Measurements from ENCODE around the gene DDX5.

The DDX5 gene

DNA sequence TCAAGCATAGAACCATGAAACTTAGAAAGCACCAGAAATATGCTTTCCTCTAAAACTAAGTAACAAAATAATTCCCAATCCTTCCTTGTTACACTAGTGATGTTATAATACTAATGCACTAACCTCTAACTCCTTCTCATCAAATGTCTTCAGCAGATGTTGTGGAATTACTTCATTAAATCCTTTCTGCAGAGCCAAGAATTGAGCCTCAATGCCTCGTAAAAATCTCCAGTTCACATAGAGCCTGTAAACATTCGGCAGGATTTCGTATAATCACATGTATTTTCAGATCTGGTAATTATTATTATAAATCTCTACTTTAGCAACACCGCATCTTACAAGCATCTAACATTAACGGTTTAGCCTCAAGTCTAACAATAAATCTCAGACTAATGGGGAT, 45.4 kb upstream of the DDX5 start:
- H3F3A ChIP-seq (ENCODE audit: insufficient read depth, low read length): no peaks in the 10 kb centered on the region
- no peak for TF ChIP-seq EZH2 (IDR thresholded peaks at IDR 0.05; ENCODE audit: borderline replicate concordance, low read length)
- TF ChIP-seq CTCF (IDR thresholded peaks at IDR 0.05; ENCODE audit: low read length): no peak
- no peaks in the 10 kb centered on the region for H3K79me2 ChIP-seq (ENCODE audit: insufficient read depth, low read length)
- H2AFZ ChIP-seq (ENCODE audit: low read length): no peak overlapping the region
- no peaks in the 10 kb centered on the region for H4K20me1 ChIP-seq (ENCODE audit: insufficient read depth, low read length)
- no peaks in the 10 kb centered on the region for H3K9me2 ChIP-seq (ENCODE audit: low read depth, low read length)
- no peak overlapping the region for H3K4me3 ChIP-seq (ENCODE audit: low read depth, low read length, poor library complexity, severe bottlenecking)
- H3K27ac ChIP-seq (ENCODE audit: low read depth, low read length, poor library complexity, severe bottlenecking): no peak overlapping the region
- no peaks in the 10 kb centered on the region for H3K27me3 ChIP-seq (ENCODE audit: insufficient read depth, low read length)
- H3K36me3 ChIP-seq (ENCODE audit: insufficient read depth, low read length): peaks cover 34% of the 10 kb centered on the region; the same call in 1 of the 2 replicates
- H3K9me3 ChIP-seq (ENCODE audit: low read length): no peaks in the 10 kb centered on the region
- no peak overlapping the region for H3K4me2 ChIP-seq (ENCODE audit: low read length)
- no peak overlapping the region for H3K9ac ChIP-seq (ENCODE audit: low read length)
- no peaks in the 10 kb centered on the region for H3K4me1 ChIP-seq (ENCODE audit: insufficient read depth, low read length, severe bottlenecking)

- H3K79me2 ChIP-seq (ENCODE audit: insufficient read depth, low read length): no peaks in the 10 kb centered on the region
- TF ChIP-seq EZH2 (IDR thresholded peaks at IDR 0.05; ENCODE audit: borderline replicate concordance, low read length) (no peak), CTCF (IDR thresholded peaks at IDR 0.05; ENCODE audit: low read length) (no peak)
Observed at GRCh38 chr17:64547319-64547718, 41.2 kb upstream of the DDX5 start.

DNA sequence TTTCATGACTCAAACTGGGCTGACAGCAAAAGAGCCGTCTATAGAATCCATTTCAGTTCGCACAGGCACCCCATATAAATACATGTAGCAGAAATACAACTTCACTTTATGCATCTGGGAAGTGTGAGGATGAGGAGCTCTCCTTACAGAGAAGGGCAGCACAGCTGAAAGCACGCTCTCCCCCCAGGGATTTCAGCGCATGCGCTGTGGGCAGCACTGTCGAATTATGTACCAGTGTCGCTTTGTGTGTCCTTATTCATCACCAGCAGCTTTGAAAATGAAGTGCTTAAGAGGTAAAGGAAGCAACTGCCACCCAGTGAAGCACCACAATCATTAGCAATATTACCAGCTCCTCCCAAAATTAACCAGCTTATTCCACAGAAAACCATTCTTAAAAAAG, 40.6 kb upstream of the DDX5 start:
- Histone ChIP-seq H3K4me2 (ENCODE audit: low read length) (no peak overlapping the region), H3K4me1 (ENCODE audit: insufficient read depth, low read length, severe bottlenecking) (no peaks in the 10 kb centered on the region), H3K9me3 (ENCODE audit: low read length) (no peaks in the 10 kb centered on the region), H3K27me3 (ENCODE audit: insufficient read depth, low read length) (no peaks in the 10 kb centered on the region), H3K36me3 (ENCODE audit: insufficient read depth, low read length) (peaks cover 44% of the 10 kb centered on the region; the same call in 1 of the 2 replicates), H3K4me3 (ENCODE audit: low read depth, low read length, poor library complexity, severe bottlenecking) (no peak overlapping the region), H3F3A (ENCODE audit: insufficient read depth, low read length) (no peaks in the 10 kb centered on the region), H4K20me1 (ENCODE audit: insufficient read depth, low read length) (no peaks in the 10 kb centered on the region), H3K27ac (ENCODE audit: low read depth, low read length, poor library complexity, severe bottlenecking) (no peak overlapping the region), H3K79me2 (ENCODE audit: insufficient read depth, low read length) (no peaks in the 10 kb centered on the region), H3K9ac (ENCODE audit: low read length) (no peak overlapping the region), H3K9me2 (ENCODE audit: low read depth, low read length) (no peaks in the 10 kb centered on the region), H2AFZ (ENCODE audit: low read length) (no peak overlapping the region)
- TF ChIP-seq CTCF (IDR thresholded peaks at IDR 0.05; ENCODE audit: low read length) (no peak), EZH2 (IDR thresholded peaks at IDR 0.05; ENCODE audit: borderline replicate concordance, low read length) (no peak)

More at GRCh38 chr17:64547319-64547718, 41.2 kb upstream of the DDX5 start:
- no peak overlapping the region for H3K9ac ChIP-seq (ENCODE audit: low read length)
- H3F3A ChIP-seq (ENCODE audit: insufficient read depth, low read length): no peaks in the 10 kb centered on the region
- H2AFZ ChIP-seq (ENCODE audit: low read length): no peak overlapping the region
- H3K9me2 ChIP-seq (ENCODE audit: low read depth, low read length): no peaks in the 10 kb centered on the region
- H3K27me3 ChIP-seq (ENCODE audit: insufficient read depth, low read length): no peaks in the 10 kb centered on the region
- H3K9me3 ChIP-seq (ENCODE audit: low read length): no peaks in the 10 kb centered on the region
- no peaks in the 10 kb centered on the region for H3K4me1 ChIP-seq (ENCODE audit: insufficient read depth, low read length, severe bottlenecking)
- no peak overlapping the region for H3K4me3 ChIP-seq (ENCODE audit: low read depth, low read length, poor library complexity, severe bottlenecking)
- H3K4me2 ChIP-seq (ENCODE audit: low read length): no peak overlapping the region
- no peaks in the 10 kb centered on the region for H4K20me1 ChIP-seq (ENCODE audit: insufficient read depth, low read length)
- peaks cover 40% of the 10 kb centered on the region; the same call in 1 of the 2 replicates for H3K36me3 ChIP-seq (ENCODE audit: insufficient read depth, low read length)
- H3K27ac ChIP-seq (ENCODE audit: low read depth, low read length, poor library complexity, severe bottlenecking): no peak overlapping the region
